H9 (cell line): ENCODE data around the gene ST3GAL5. TPM values are rescaled to one million over a fixed set of nuclear protein-coding genes. Genes with fewer than 3 reads are reported as not detected.

Source experiments
- DNase-seq: peaks from one replicate; pipeline ENCODE4 v3.0.0-alpha.2; 2017
- H2AFZ ChIP-seq: one replicate; pipeline ENCODE4 v1.6.1; 2013; ENCODE audit warnings: mild to moderate bottlenecking, low read length, control low read depth, moderate library complexity
- H2AK5ac ChIP-seq: 2 replicates; pipeline ENCODE4 v1.6.1; 2013; ENCODE audit warnings: low read length, control low read depth, mixed read lengths; ENCODE audit not compliant: insufficient read length
- H2BK120ac ChIP-seq: one replicate; pipeline ENCODE4 v1.6.1; 2013; ENCODE audit warnings: low read depth, mild to moderate bottlenecking, low read length, control low read depth, inconsistent platforms; ENCODE audit not compliant: poor library complexity, severe bottlenecking
- H2BK12ac ChIP-seq: 2 replicates; pipeline ENCODE4 v1.6.1; 2013; ENCODE audit warnings: low read length, control low read depth, mixed read lengths, low read depth; ENCODE audit not compliant: insufficient read length
- H2BK15ac ChIP-seq: 2 replicates; pipeline ENCODE4 v1.6.1; 2013; ENCODE audit warnings: low read depth, low read length, control low read depth
- H2BK20ac ChIP-seq: one replicate; pipeline ENCODE4 v1.6.1; 2013; ENCODE audit warnings: low read depth, mild to moderate bottlenecking, low read length, control low read depth, inconsistent platforms; ENCODE audit not compliant: poor library complexity, severe bottlenecking
- H2BK5ac ChIP-seq: 2 replicates; pipeline ENCODE4 v1.6.1; 2013; ENCODE audit warnings: low read length, control low read depth, mixed read lengths; ENCODE audit not compliant: insufficient read length
- H3K14ac ChIP-seq: 2 replicates; pipeline ENCODE4 v1.6.1; 2013; ENCODE audit warnings: low read length, control low read depth; ENCODE audit not compliant: insufficient read depth
- H3K18ac ChIP-seq: 2 replicates; pipeline ENCODE4 v1.6.1; 2013; ENCODE audit warnings: low read depth, mild to moderate bottlenecking, mixed read lengths, low read length, control low read depth; ENCODE audit not compliant: insufficient read length
- H3K23ac ChIP-seq: 2 replicates; pipeline ENCODE4 v1.6.1; 2013; ENCODE audit warnings: low read length, control low read depth, mixed read lengths, low read depth; ENCODE audit not compliant: insufficient read length
- H3K23me2 ChIP-seq: 2 replicates; pipeline ENCODE4 v1.6.1; 2013; ENCODE audit warnings: low read depth, mild to moderate bottlenecking, mixed read lengths, low read length, control low read depth; ENCODE audit not compliant: insufficient read length, poor library complexity, severe bottlenecking
- H3K27ac ChIP-seq: 2 replicates; pipeline ENCODE4 v1.5.1; 2013; ENCODE audit warnings: low read length, control low read depth, mixed read lengths, low read depth; ENCODE audit not compliant: insufficient read length
- H3K27me3 ChIP-seq: 2 replicates; pipeline ENCODE4 v1.6.1; 2013; ENCODE audit warnings: low read length, control low read depth, inconsistent platforms; ENCODE audit not compliant: insufficient read depth
- H3K4ac ChIP-seq: 2 replicates; pipeline ENCODE4 v1.6.1; 2013; ENCODE audit warnings: low read depth, mild to moderate bottlenecking, control low read depth, inconsistent platforms, low read length, moderate library complexity
- H3K4me1 ChIP-seq: 2 replicates; pipeline ENCODE4 v1.6.1; 2013; ENCODE audit warnings: low read length, control low read depth, inconsistent platforms; ENCODE audit not compliant: insufficient read depth
- H3K4me2 ChIP-seq: 2 replicates; pipeline ENCODE4 v1.6.1; 2013; ENCODE audit warnings: low read length, control low read depth, mixed read lengths; ENCODE audit not compliant: insufficient read length, insufficient read depth
- H3K56ac ChIP-seq: 2 replicates; pipeline ENCODE4 v1.6.1; 2013; ENCODE audit warnings: low read depth, mild to moderate bottlenecking, mixed read lengths, low read length, control low read depth; ENCODE audit not compliant: insufficient read length
- H3K79me1 ChIP-seq: 2 replicates; pipeline ENCODE4 v1.6.1; 2013; ENCODE audit warnings: low read depth, mild to moderate bottlenecking, moderate library complexity, low read length, control low read depth, inconsistent platforms; ENCODE audit not compliant: insufficient read depth, poor library complexity, severe bottlenecking
- H3K79me2 ChIP-seq: 2 replicates; pipeline ENCODE4 v1.6.1; 2013; ENCODE audit warnings: low read length, control low read depth, inconsistent platforms; ENCODE audit not compliant: insufficient read depth
- H3K9ac ChIP-seq: 2 replicates; pipeline ENCODE4 v1.6.1; 2013; ENCODE audit warnings: low read length, control low read depth, mixed read lengths; ENCODE audit not compliant: insufficient read length; ENCODE audit errors: extremely low read depth
- H3K9me3 ChIP-seq: one replicate; pipeline ENCODE4 v1.6.1; 2013; ENCODE audit warnings: low read depth, low read length, inconsistent platforms; ENCODE audit not compliant: control insufficient read depth
- H3T11ph ChIP-seq: one replicate; pipeline ENCODE4 v1.6.1; 2013; ENCODE audit warnings: mild to moderate bottlenecking, low read length, control low read depth, inconsistent platforms
- H4K20me1 ChIP-seq: one replicate; pipeline ENCODE4 v1.6.1; 2013; ENCODE audit not compliant: control insufficient read depth, insufficient read length, insufficient read depth
- H4K5ac ChIP-seq: 2 replicates; pipeline ENCODE4 v1.6.1; 2013; ENCODE audit warnings: low read depth, mild to moderate bottlenecking, mixed read lengths, low read length, control low read depth; ENCODE audit not compliant: insufficient read length
- H4K8ac ChIP-seq: replicated peaks from 2 replicates; pipeline ENCODE4 v1.6.1; 2013; ENCODE audit warnings: low read length, control low read depth, mixed read lengths, low read depth; ENCODE audit not compliant: insufficient read length
- H4K91ac ChIP-seq: 2 replicates; pipeline ENCODE4 v1.6.1; 2013; ENCODE audit warnings: low read depth, mild to moderate bottlenecking, moderate library complexity, mixed read lengths, low read length, control low read depth; ENCODE audit not compliant: insufficient read length
- H3K27ac Mint-ChIP-seq, 3 experiments: 2 replicates in 2 of 3; 3 replicates in 1 of 3; pipeline ENCODE4 v1.8.0; 2020 to 2021; ENCODE audit warnings: mixed read lengths in 3 of 3, mild to moderate bottlenecking in 1 of 3, moderate library complexity in 1 of 3
- H3K27me3 Mint-ChIP-seq: 2 replicates; pipeline ENCODE4 v1.8.0; 2021; ENCODE audit warnings: low read depth, mild to moderate bottlenecking, moderate library complexity, mixed read lengths
- H3K36me3 Mint-ChIP-seq, 3 experiments: 2 replicates in 2 of 3; 3 replicates in 1 of 3; pipeline ENCODE4 v1.8.0; 2020 to 2021; ENCODE audit warnings: low read depth in 3 of 3, mixed read lengths in 3 of 3; ENCODE audit not compliant: insufficient read depth in 1 of 3
- H3K4me1 Mint-ChIP-seq, 2 experiments: 2 replicates each; pipeline ENCODE4 v1.8.0; 2020; ENCODE audit warnings: mixed read lengths in 2 of 2
- H3K4me3 Mint-ChIP-seq, 2 experiments: 2 replicates in 1 of 2; 3 replicates in 1 of 2; pipeline ENCODE4 v1.8.0; 2020 to 2021; ENCODE audit warnings: mild to moderate bottlenecking in 2 of 2, mixed read lengths in 2 of 2, moderate library complexity in 1 of 2
- H3K9me3 Mint-ChIP-seq, 2 experiments: 2 replicates in 1 of 2; 3 replicates in 1 of 2; pipeline ENCODE4 v1.8.0; 2020; ENCODE audit warnings: mild to moderate bottlenecking in 2 of 2, mixed read lengths in 2 of 2, moderate library complexity in 1 of 2
- CTCF ChIP-seq: fragments of 200-600 bp; sonication (generic); conservative IDR thresholded peaks from 3 replicates; pipeline ENCODE4 v1.8.0; 2021; ENCODE audit warnings: antibody characterized with exemption, mild to moderate bottlenecking
- WGBS: extraction: QIAGEN DNeasy Blood & Tissue Kit; methylation state at CpG from one replicate; pipeline ENCODE4 v1.1.7; 2013; ENCODE audit warnings: missing lambda C conversion rate, low lambda C conversion rate, mixed read lengths; ENCODE audit not compliant: insufficient read length; ENCODE audit errors: extremely low coverage; 5-methylcytosine and 5-hydroxymethylcytosine counted together
- total RNA-seq: library from RNA; stranded (reverse); gene quantifications from 2 replicates; pipeline ENCODE4 v1.2.1, GENCODE V29; 2021

The ST3GAL5 gene
- total RNA-seq, 1 experiment from 2014 or later: 3.3 TPM

- Histone ChIP-seq H2BK5ac (no peak overlapping the region), H4K5ac (no peak overlapping the region), H2AK5ac (no peak overlapping the region), H3K23me2 (no peaks in the 10 kb centered on the region), H4K8ac (no peak overlapping the region), H3K27ac (no peak overlapping the region), H3K27me3 (no peaks in the 10 kb centered on the region), H4K91ac (no peak overlapping the region), H3K9me3 (no peaks in the 10 kb centered on the region), H2BK12ac (no peak overlapping the region), H2BK120ac (no peak overlapping the region), H3K79me1 (no peaks in the 10 kb centered on the region), H3K4me2 (no peak overlapping the region), H2BK20ac (no peak overlapping the region), H3K56ac (no peak overlapping the region), H2AFZ (no peak overlapping the region), H3K23ac (no peak overlapping the region), H3K4ac (no peak overlapping the region), H3T11ph (no peak overlapping the region), H3K79me2 (no peaks in the 10 kb centered on the region), H3K18ac (no peak overlapping the region), H3K4me1 (no peaks in the 10 kb centered on the region), H4K20me1 (no peaks in the 10 kb centered on the region), H2BK15ac (no peak overlapping the region), H3K9ac (no peak overlapping the region), H3K14ac (no peak overlapping the region)
- H3K27ac Mint-ChIP-seq: no peak overlapping the region
- H3K27me3 Mint-ChIP-seq: no peaks in the 10 kb centered on the region
- no peak for TF ChIP-seq CTCF
- H3K4me3 Mint-ChIP-seq: no peak overlapping the region
- DNase-seq: no peak
- H3K9me3 Mint-ChIP-seq: peaks cover 0 to 3% of the 10 kb centered on the region in 2 experiments; a peak in 2 of 5 replicates
- peaks cover 0 to 4% (median 1%) of the 10 kb centered on the region in 3 experiments; a peak in 3 of 7 replicates for H3K36me3 Mint-ChIP-seq
- H3K4me1 Mint-ChIP-seq: 0 out of 4 replicates have a peak, but pooled peaks cover 0 to 2% of the 10 kb centered on the region in 2 experiments
- WGBS: no CpG with 5 or more reads among the region's 9 CpGs
These were observed 48.7 kb downstream of the ST3GAL5 start for GRCh38 chr2:85840091-85840490.
